ENCODE measurements around the gene TNFRSF12A. TPM values are rescaled to one million over a fixed set of nuclear protein-coding genes. Genes with fewer than 3 reads are reported as not detected.

The TNFRSF12A gene
- total and polyA plus RNA-seq, 2 of the 8 experiments (the other 6 are each of a cell fraction or from before 2014, with no cell fraction given): 81.0 to 82.5 TPM

DNA sequence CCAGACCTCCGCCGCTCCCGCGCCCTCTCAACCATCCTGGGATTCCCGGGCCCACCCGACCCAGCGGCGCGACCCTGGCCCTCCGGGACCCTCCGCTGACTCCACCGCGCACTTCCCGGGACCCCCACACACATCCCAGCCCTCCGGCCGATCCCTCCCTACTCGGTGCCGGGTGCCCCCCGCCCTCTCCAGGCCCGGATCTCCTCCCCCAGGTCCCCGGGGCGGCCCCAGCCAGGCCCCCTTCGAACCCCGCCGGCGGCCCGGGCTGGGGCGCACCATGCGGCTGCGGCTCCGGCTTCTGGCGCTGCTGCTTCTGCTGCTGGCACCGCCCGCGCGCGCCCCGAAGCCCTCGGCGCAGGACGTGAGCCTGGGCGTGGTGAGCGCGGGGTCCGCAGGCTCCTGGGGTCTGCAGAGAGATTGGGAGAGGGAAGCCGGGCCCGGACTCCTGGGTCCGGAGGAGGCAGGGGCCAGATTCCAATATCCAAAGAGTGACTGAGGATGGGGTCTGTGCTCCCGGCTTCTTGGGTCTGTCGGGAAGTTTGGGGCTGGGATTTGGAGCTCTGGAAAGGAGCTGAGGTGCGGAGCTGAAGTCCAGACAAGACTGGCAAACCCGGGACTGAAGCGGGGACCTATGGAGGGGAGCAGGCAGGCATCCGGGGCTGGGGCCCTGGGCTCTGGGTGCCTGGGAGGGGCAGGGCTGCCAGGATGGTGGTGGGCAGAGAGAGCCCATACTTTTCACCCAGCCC, 26.6 kb downstream of the TNFRSF12A start (continued):
- TF ChIP-seq FOSL1 (IDR thresholded peaks at IDR 0.05; ENCODE audit: insufficient read depth, low read depth, low read length) (no peak), ATF2 (IDR thresholded peaks at IDR 0.05; ENCODE audit: low read length) (no peak), KDM5A (IDR thresholded peaks at IDR 0.05; ENCODE audit: low read length) (no peak), E2F6 (IDR thresholded peaks at IDR 0.05) (peak; percentile 20), CTBP2 (IDR thresholded peaks at IDR 0.05; ENCODE audit: borderline replicate concordance, insufficient read depth, insufficient read length, low read length) (no peak), SIN3A (conservative IDR thresholded peaks at IDR 0.05 in 1 of 2, IDR thresholded peaks at IDR 0.05 in 1 of 2; ENCODE audit: low read depth in 1 of 2, low read length in 2 of 2) (peak in 1 of 2 experiments; percentile 70; a peak in 1 of 4 replicates), CBX5 (IDR thresholded peaks at IDR 0.05; ENCODE audit: low read depth, low read length) (no peak), SIX5 (IDR thresholded peaks at IDR 0.05; ENCODE audit: low read depth, low read length) (no peak), ASH2L (IDR thresholded peaks at IDR 0.05; ENCODE audit: low read length) (peak; percentile 9), SUZ12 (IDR thresholded peaks at IDR 0.05; ENCODE audit: low read length) (no peak), CREB1 (IDR thresholded peaks at IDR 0.05) (no peak)
